H1 (cell line): ENCODE measurements around the gene ZNF619.

Experiments used
- CEBPB ChIP-seq: IDR thresholded peaks from 2 replicates; pipeline ENCODE4 v1.6.1; 2012; ENCODE audit warnings: low read depth, low read length
- HDAC6 ChIP-seq: IDR thresholded peaks from one replicate; pipeline ENCODE4 v1.7.1; 2012; ENCODE audit warnings: low read depth, mild to moderate bottlenecking, inconsistent platforms, low read length, moderate library complexity
- NRF1 ChIP-seq: IDR thresholded peaks from 2 replicates; pipeline ENCODE4 v1.6.1; 2011; ENCODE audit warnings: mild to moderate bottlenecking, low read depth, low read length, improper control_type of control experiment
- POLR2AphosphoS5 ChIP-seq: IDR thresholded peaks from 2 replicates; pipeline ENCODE4 v1.6.1; 2011; ENCODE audit warnings: low read depth, low read length
- TF ChIP-seq, protein P1 (sequence below): IDR thresholded peaks from 2 replicates; pipeline ENCODE4 v1.6.1; 2012; ENCODE audit warnings: inconsistent platforms

DNA sequence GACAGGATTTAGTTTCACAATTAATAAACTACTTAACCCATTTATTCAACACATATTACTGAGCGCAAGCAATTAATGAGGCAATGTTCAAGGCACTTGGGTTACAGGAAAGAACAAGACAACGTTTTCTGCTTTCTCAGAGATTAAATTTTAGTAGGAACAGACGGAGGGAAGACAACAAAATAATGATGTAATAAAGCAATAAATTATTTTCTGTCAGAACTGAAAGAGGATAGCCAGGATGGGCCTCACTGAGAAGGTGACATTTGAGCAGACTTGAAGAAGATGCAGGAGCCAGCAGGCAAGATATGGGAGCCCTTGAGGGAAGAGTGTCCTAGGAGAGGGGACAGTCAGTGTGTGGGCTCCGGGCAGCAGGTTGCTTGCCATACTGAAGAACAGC, 31.0 kb upstream of the ZNF619 start:
- no peak for TF ChIP-seq CEBPB
- TF ChIP-seq NRF1 = no peak
- TF ChIP-seq, protein P1, sequence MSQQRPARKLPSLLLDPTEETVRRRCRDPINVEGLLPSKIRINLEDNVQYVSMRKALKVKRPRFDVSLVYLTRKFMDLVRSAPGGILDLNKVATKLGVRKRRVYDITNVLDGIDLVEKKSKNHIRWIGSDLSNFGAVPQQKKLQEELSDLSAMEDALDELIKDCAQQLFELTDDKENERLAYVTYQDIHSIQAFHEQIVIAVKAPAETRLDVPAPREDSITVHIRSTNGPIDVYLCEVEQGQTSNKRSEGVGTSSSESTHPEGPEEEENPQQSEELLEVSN = no peak
- TF ChIP-seq HDAC6 = no peak
- no peak for TF ChIP-seq POLR2AphosphoS5
